IPS-NIHi7 (cell line): ENCODE measurements around the gene EIF4B.

Source experiments
- DNase-seq: peaks from one replicate; pipeline ENCODE4 v3.0.0; 2012; ENCODE audit warnings: mixed read lengths; ENCODE audit errors: extremely low spot score

EIF4B gene

DNA sequence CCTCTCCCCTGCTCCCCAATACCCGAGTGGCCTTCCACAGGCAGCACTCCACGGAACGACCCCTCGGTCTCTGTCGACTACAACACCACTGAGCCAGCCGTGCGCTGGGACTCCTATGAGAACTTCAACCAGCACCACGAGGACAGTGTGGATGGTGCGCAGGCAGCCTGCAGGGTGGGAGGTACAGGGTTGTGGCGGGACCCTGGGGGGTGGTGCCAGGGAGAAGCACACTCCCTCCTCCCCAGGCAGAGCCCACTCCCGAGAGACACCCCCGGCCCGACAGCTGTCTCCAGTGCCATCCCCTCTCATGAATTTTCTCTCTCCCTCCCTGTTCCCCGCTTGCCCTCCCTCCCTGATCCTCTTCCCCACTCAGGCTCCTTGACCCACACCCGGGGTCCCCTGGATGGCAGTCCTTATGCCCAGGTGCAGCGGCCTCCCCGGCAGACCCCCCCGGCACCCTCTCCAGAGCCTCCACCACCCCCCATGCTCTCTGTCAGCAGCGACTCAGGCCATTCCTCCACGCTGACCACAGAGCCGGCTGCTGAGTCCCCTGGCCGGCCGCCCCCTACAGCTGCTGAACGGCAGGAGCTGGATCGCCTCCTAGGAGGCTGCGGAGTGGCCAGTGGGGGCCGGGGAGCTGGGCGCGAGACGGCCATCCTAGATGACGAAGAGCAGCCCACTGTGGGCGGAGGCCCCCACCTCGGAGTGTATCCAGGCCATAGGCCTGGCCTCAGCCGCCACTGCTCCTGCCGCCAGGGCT, 52.6 kb downstream of the EIF4B start:
- no peak for DNase-seq

- DNase-seq: no peak
These were observed 53.3 kb downstream of the EIF4B start for GRCh38 chr12:53059434-53060063.

DNA sequence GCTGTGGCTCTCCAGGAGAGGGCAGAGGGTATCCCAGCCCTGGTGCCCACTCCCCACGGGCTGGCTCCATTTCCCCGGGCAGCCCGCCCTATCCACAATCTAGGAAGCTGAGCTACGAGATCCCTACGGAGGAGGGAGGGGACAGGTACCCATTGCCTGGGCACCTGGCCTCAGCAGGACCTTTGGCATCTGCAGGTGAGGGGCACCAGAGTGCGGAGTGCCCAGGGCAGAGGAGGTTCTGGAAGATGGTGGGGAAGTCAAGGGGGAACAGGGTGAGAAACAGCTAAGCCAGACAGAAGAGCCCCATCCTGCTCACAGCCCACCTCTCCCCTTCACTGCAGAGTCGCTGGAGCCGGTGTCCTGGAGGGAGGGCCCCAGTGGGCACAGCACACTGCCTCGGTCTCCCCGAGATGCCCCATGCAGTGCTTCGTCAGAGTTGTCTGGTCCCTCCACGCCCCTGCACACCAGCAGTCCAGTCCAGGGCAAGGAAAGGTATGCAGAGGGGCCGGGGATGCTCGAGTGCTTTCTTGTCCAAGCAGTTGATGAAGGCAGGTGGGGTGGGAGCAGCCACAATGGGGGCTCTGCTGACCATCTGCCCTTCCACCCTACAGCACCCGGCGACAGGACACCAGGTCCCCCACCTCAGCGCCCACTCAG, 53.9 kb downstream of the EIF4B start:
- DNase-seq: no peak

DNA sequence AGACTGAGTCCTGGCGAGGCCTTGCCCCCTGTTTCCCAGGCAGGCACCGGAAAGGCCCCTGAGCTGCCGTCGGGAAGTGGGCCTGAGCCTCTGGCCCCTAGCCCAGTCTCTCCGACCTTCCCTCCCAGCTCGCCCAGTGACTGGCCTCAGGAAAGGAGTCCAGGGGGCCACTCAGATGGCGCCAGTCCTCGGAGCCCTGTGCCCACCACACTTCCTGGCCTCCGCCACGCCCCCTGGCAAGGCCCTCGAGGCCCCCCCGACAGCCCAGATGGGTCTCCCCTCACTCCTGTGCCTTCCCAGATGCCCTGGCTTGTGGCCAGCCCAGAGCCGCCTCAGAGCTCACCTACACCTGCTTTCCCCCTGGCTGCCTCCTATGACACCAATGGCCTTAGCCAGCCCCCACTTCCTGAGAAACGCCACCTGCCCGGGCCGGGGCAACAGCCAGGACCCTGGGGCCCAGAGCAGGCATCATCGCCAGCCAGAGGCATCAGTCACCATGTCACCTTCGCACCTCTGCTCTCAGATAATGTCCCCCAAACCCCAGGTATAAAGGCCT, 54.5 kb downstream of the EIF4B start:
- DNase-seq: no peak

- DNase-seq: peak; percentile 65
These were observed 55.3 kb downstream of the EIF4B start for GRCh38 chr12:53061404-53062010.

DNA sequence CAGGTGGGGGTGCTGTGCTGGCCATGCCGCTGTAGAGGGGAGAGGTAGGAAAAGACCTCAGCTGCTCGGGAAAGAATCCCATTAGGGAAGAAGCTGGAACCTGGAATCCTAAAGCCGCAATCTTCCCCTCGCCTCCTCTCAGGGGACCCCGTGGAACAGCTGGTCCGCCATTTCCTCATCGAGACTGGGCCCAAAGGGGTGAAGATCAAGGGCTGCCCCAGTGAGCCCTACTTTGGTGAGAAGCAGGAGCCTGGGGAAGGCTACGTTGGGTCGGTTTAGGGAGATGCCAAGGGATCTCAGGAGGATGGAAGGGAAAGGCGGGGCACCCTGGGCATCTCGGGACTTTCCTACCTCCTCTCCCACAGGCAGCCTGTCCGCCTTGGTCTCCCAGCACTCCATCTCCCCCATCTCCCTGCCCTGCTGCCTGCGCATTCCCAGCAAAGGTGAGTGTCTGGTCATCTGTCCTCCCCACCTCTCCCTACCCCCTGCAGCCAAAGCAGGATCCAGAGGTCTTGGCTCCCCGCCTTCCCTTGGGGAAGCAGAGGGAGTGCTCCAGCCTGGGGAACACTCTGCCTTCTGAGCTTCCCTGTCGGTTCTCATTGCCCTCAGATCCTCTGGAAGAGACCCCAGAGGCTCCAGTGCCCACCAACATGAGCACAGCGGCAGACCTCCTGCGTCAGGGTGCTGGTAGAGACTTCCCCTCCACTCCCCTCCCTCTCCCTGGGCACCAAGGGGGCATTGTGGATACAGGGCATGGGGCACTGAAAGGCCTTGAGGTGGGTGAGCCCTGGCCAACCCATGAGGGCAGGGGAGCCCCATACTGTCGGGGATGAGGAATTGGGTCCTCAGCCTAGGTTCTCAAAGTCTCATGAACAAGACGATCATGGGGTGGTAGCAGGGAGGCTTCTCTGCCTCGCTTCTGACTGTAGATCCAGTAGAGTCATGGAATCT, 56.0 kb downstream of the EIF4B start:
- DNase-seq: no peak

DNA sequence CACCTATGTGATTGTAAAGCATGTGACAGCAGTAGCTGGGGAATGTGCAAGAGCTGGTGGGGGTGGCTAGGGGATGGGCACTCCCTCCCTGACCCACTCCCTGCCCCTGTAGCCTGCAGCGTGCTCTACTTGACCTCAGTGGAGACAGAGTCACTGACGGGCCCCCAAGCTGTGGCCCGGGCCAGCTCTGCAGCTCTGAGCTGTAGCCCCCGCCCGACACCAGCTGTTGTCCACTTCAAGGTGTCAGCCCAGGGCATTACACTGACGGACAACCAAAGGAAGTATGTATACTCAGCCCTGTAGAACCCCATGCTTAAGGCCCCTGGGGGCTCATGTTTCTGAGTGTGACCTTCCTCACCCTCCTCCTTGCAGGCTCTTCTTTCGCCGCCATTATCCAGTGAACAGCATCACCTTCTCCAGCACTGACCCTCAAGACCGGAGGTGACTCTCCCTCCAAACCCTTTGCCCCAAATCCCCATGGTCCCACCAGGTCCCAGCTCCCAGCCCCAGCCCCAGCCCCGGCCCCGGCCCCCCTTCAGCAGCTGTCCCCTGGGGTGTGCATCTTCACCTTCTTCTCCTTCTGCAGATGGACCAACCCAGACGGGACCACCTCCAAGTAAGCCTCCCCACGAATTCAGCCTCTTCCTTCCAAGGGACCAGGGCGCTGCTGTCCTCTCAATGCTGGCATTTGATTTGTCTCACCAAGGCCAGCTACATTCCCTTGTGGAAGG, 56.9 kb downstream of the EIF4B start:
- DNase-seq: no peak

- no peak for DNase-seq
These were observed 57.7 kb downstream of the EIF4B start for GRCh38 chr12:53063708-53064612.

- no peak for DNase-seq
These were observed 58.6 kb downstream of the EIF4B start for GRCh38 chr12:53064613-53065436.

- DNase-seq: no peak
These were observed 59.2 kb downstream of the EIF4B start for GRCh38 chr12:53065470-53065869.

- peak; percentile 91 for DNase-seq
These were observed 60.0 kb downstream of the EIF4B start for GRCh38 chr12:53065975-53066931.

DNA sequence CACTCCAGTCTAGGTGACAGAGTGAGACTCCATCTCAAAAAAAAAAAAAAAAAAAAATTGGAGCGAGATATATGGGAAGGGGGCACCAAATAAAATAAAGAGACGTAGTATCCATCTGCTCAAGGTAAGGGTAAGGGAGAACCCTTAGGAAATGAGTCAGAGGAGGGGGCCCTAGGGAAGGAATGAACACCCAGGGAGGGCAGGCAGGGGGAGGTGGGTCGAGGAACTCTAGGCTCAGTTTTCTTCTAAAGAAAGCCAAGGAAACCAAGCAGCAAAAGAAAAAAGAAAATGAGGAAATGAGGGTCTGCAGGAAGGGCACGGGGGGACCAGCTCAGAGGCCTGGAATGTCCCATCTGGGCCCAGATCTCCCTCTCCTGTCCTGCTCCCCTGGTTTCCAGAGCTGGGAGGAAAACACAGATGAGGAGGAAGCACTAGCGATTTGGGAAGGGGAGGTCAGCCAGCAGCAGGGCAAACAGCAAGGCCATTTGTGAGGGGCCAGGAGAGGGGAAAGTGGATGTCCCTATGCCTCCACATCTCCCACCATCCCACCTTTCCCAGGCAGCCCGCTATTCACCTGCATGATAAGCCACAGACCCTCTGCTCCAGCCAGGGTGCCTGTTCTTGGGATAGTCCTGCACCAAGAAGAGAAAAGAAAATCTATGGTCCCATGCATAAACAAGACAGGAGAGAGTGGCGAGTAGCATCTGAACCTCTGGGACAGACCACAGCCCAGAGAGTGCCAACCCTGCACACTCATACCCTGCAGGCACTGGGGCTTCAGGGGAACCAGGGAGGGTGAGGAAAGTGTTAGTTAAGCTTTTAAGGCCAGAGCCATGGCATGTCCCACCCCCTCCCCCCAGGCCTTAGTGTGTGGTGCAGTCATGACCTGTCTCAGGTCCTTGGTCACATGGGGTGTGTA, 61.1 kb downstream of the EIF4B start:
- DNase-seq: no peak

GRCh38 chr12:53067993-53068770, 61.9 kb downstream of the EIF4B start:
- DNase-seq: no peak

DNA sequence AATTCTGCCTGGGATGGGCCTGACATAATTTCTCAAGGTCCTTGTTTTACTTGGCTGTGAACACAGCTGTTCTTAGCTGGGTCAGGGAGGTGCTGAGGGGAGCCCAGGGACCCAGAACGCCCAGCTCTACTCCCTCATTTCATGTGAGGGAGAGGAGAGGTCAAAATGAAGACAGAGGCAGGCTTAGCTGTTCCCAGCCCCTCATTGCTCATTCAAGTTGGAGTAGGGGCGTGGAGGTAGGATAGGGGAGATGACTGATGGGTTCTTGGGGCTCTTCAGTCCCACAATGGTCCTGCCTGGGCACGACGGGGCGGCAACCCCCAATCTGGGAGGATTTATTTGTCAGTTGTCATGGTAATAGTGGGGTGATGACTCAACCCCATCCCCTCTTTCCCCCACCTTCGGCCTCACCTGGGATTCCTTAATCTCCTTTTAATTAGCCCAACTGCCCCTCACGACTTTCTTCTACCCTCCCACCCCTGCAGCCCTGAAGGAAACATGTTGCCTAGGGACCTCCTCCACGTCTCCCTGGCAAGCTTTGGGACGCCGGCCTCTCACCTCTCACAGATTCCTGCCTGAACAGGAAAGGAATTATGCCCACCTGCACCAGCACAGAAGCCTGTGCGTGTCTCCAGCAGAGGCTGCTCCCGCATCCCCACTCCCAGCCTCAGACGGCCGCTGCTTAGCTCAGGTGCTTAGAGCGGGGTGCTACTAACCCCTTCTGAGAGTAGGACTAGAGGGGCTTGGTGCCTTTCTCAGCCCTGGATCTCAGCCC, 62.7 kb downstream of the EIF4B start:
- no peak for DNase-seq
